ENCODE data around the gene MGMT. TPM values are rescaled to one million over a fixed set of nuclear protein-coding genes. Genes with fewer than 3 reads are reported as not detected.

Gene MGMT
- total and polyA plus RNA-seq, 2 experiments from 2014 or later = 19.3 to 21.9 TPM

DNA sequence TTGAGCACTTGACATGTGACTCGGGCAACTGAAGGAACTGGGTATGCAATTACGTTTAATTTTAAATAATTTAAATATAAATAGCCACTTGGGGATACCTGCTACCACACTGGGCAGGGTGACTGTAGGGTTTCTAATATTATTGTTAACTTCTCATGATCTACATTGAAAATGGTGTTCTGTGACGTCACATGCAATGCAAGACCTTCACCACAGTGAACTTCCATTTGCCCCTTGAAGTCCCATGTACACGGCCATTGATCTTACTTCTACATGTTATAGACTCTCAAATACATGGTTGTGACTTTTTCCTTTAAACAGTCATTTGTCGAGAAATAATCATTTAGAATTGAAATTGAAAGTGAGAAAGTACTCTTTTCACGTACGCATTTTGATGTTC lies 154.0 kb downstream of the MGMT start:
- Mint-ChIP-seq H3K36me3 (ENCODE audit: low read depth) (no peaks in the 10 kb centered on the region), H3K9me3 (no peaks in the 10 kb centered on the region), H3K4me3 (no peak overlapping the region), H3K27ac (no peak overlapping the region), H3K4me1 (peaks cover 15% of the 10 kb centered on the region), H3K27me3 (ENCODE audit: insufficient read depth, low read depth, poor library complexity) (peaks cover 6% of the 10 kb centered on the region)
- no peak overlapping the region for H3K4me3 ChIP-seq
- TF ChIP-seq NANOG (IDR thresholded peaks at IDR 0.05; ENCODE audit: borderline replicate concordance) (no peak), EZH2 (IDR thresholded peaks at IDR 0.05; ENCODE audit: low read depth, unreplicated experiment) (no peak), ZNF331 (CRISPR knock-in tag; IDR thresholded peaks at IDR 0.05; ENCODE audit: low read depth) (no peak), ZNF114 (CRISPR knock-in tag; IDR thresholded peaks at IDR 0.05) (no peak), POLR2AphosphoS5 (IDR thresholded peaks at IDR 0.05; ENCODE audit: low read depth) (no peak), STAT1 (IDR thresholded peaks at IDR 0.05; ENCODE audit: unreplicated experiment) (no peak), CREB1 (CRISPR knock-in tag; IDR thresholded peaks at IDR 0.05; ENCODE audit: low read depth) (no peak), EZH2phosphoT487 (IDR thresholded peaks at IDR 0.05; ENCODE audit: unreplicated experiment) (no peak), JUNB (IDR thresholded peaks at IDR 0.05; ENCODE audit: unreplicated experiment) (no peak)
- TF ChIP-seq, protein P1, sequence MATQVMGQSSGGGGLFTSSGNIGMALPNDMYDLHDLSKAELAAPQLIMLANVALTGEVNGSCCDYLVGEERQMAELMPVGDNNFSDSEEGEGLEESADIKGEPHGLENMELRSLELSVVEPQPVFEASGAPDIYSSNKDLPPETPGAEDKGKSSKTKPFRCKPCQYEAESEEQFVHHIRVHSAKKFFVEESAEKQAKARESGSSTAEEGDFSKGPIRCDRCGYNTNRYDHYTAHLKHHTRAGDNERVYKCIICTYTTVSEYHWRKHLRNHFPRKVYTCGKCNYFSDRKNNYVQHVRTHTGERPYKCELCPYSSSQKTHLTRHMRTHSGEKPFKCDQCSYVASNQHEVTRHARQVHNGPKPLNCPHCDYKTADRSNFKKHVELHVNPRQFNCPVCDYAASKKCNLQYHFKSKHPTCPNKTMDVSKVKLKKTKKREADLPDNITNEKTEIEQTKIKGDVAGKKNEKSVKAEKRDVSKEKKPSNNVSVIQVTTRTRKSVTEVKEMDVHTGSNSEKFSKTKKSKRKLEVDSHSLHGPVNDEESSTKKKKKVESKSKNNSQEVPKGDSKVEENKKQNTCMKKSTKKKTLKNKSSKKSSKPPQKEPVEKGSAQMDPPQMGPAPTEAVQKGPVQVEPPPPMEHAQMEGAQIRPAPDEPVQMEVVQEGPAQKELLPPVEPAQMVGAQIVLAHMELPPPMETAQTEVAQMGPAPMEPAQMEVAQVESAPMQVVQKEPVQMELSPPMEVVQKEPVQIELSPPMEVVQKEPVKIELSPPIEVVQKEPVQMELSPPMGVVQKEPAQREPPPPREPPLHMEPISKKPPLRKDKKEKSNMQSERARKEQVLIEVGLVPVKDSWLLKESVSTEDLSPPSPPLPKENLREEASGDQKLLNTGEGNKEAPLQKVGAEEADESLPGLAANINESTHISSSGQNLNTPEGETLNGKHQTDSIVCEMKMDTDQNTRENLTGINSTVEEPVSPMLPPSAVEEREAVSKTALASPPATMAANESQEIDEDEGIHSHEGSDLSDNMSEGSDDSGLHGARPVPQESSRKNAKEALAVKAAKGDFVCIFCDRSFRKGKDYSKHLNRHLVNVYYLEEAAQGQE (IDR thresholded peaks at IDR 0.05; ENCODE audit: unreplicated experiment) = no peak
- TF ChIP-seq, protein P2, sequence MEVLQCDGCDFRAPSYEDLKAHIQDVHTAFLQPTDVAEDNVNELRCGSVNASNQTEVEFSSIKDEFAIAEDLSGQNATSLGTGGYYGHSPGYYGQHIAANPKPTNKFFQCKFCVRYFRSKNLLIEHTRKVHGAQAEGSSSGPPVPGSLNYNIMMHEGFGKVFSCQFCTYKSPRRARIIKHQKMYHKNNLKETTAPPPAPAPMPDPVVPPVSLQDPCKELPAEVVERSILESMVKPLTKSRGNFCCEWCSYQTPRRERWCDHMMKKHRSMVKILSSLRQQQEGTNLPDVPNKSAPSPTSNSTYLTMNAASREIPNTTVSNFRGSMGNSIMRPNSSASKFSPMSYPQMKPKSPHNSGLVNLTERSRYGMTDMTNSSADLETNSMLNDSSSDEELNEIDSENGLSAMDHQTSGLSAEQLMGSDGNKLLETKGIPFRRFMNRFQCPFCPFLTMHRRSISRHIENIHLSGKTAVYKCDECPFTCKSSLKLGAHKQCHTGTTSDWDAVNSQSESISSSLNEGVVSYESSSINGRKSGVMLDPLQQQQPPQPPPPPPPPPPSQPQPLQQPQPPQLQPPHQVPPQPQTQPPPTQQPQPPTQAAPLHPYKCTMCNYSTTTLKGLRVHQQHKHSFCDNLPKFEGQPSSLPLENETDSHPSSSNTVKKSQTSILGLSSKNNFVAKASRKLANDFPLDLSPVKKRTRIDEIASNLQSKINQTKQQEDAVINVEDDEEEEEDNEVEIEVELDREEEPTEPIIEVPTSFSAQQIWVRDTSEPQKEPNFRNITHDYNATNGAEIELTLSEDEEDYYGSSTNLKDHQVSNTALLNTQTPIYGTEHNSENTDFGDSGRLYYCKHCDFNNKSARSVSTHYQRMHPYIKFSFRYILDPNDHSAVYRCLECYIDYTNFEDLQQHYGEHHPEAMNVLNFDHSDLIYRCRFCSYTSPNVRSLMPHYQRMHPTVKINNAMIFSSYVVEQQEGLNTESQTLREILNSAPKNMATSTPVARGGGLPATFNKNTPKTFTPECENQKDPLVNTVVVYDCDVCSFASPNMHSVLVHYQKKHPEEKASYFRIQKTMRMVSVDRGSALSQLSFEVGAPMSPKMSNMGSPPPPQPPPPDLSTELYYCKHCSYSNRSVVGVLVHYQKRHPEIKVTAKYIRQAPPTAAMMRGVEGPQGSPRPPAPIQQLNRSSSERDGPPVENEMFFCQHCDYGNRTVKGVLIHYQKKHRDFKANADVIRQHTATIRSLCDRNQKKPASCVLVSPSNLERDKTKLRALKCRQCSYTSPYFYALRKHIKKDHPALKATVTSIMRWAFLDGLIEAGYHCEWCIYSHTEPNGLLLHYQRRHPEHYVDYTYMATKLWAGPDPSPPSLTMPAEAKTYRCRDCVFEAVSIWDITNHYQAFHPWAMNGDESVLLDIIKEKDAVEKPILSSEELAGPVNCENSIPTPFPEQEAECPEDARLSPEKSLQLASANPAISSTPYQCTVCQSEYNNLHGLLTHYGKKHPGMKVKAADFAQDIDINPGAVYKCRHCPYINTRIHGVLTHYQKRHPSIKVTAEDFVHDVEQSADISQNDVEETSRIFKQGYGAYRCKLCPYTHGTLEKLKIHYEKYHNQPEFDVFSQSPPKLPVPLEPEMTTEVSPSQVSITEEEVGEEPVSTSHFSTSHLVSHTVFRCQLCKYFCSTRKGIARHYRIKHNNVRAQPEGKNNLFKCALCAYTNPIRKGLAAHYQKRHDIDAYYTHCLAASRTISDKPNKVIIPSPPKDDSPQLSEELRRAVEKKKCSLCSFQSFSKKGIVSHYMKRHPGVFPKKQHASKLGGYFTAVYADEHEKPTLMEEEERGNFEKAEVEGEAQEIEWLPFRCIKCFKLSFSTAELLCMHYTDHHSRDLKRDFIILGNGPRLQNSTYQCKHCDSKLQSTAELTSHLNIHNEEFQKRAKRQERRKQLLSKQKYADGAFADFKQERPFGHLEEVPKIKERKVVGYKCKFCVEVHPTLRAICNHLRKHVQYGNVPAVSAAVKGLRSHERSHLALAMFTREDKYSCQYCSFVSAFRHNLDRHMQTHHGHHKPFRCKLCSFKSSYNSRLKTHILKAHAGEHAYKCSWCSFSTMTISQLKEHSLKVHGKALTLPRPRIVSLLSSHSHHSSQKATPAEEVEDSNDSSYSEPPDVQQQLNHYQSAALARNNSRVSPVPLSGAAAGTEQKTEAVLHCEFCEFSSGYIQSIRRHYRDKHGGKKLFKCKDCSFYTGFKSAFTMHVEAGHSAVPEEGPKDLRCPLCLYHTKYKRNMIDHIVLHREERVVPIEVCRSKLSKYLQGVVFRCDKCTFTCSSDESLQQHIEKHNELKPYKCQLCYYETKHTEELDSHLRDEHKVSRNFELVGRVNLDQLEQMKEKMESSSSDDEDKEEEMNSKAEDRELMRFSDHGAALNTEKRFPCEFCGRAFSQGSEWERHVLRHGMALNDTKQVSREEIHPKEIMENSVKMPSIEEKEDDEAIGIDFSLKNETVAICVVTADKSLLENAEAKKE (CRISPR knock-in tag; IDR thresholded peaks at IDR 0.05) = no peak
- TF ChIP-seq, protein P3, sequence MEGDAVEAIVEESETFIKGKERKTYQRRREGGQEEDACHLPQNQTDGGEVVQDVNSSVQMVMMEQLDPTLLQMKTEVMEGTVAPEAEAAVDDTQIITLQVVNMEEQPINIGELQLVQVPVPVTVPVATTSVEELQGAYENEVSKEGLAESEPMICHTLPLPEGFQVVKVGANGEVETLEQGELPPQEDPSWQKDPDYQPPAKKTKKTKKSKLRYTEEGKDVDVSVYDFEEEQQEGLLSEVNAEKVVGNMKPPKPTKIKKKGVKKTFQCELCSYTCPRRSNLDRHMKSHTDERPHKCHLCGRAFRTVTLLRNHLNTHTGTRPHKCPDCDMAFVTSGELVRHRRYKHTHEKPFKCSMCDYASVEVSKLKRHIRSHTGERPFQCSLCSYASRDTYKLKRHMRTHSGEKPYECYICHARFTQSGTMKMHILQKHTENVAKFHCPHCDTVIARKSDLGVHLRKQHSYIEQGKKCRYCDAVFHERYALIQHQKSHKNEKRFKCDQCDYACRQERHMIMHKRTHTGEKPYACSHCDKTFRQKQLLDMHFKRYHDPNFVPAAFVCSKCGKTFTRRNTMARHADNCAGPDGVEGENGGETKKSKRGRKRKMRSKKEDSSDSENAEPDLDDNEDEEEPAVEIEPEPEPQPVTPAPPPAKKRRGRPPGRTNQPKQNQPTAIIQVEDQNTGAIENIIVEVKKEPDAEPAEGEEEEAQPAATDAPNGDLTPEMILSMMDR (conservative IDR thresholded peaks at IDR 0.05; ENCODE audit: low read depth in 2 of 2) = no peak
- TF ChIP-seq, protein P4, sequence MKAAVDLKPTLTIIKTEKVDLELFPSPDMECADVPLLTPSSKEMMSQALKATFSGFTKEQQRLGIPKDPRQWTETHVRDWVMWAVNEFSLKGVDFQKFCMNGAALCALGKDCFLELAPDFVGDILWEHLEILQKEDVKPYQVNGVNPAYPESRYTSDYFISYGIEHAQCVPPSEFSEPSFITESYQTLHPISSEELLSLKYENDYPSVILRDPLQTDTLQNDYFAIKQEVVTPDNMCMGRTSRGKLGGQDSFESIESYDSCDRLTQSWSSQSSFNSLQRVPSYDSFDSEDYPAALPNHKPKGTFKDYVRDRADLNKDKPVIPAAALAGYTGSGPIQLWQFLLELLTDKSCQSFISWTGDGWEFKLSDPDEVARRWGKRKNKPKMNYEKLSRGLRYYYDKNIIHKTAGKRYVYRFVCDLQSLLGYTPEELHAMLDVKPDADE (IDR thresholded peaks at IDR 0.05) = no peak
- H3K27ac ChIP-seq (ENCODE audit: low read depth) = no peak overlapping the region
- no peak for DNase-seq (ENCODE audit: low spot score)
- no peaks in the 10 kb centered on the region for H3K27me3 ChIP-seq (ENCODE audit: insufficient read depth)
- peaks cover 6% of the 10 kb centered on the region; the same call in 1 of the 2 replicates for H3K9me2 ChIP-seq (ENCODE audit: insufficient read depth)
- no peak for ATAC-seq
- H4K20me1 ChIP-seq (replicated peaks; ENCODE audit: insufficient read depth) = no peaks in the 10 kb centered on the region
- no peaks in the 10 kb centered on the region for H3K36me3 ChIP-seq (ENCODE audit: insufficient read depth)
- no peaks in the 10 kb centered on the region for H3F3A ChIP-seq (replicated peaks; ENCODE audit: low read depth)
- H3K4me1 ChIP-seq (ENCODE audit: insufficient read depth) = peaks cover 5% of the 10 kb centered on the region; the same call in 1 of the 2 replicates
- H2AFZ ChIP-seq = no peak overlapping the region
- H3K4me2 ChIP-seq = no peak overlapping the region
- 0 out of 2 replicates have a peak, but pooled peaks cover 5% of the 10 kb centered on the region for H3K79me2 ChIP-seq (replicated peaks; ENCODE audit: insufficient read depth)
